Activated naive CD4-positive, alpha-beta T cell treated with anti-CD3 and anti-CD28 coated beads, Interleukin-2, amount 50 U/mL, for 16 hours (primary cell): ENCODE measurements around the gene SMC2.
A peak's percentile ranks its signal among the peaks of the same experiment; 100 is the strongest.

Source experiments
- DNase-seq: peaks from one replicate; pipeline ENCODE4 v3.0.0-alpha.2; 2020

Gene SMC2

GRCh38 chr9:104093647-104094533 is at the start of gene SMC2:
TSS of gene SMC2 (plus strand) at chr9:104094309. CDS start at chr9:104095385, 1,076 bp downstream.
- peak; percentile 95 for DNase-seq

- DNase-seq = no peak
Measured at GRCh38 chr9:104068546-104068945, 25.6 kb upstream of the SMC2 start.

GRCh38 chr9:104069288-104069687 is 24.8 kb upstream of the SMC2 start:
- DNase-seq = no peak

GRCh38 chr9:104071589-104071988 is 22.5 kb upstream of the SMC2 start:
- no peak for DNase-seq

- DNase-seq = no peak
Measured at GRCh38 chr9:104073098-104073769, 20.9 kb upstream of the SMC2 start.

GRCh38 chr9:104073770-104074133 is 20.4 kb upstream of the SMC2 start:
- DNase-seq = no peak

GRCh38 chr9:104074876-104075275 is 19.2 kb upstream of the SMC2 start:
- DNase-seq = no peak

- no peak for DNase-seq
Measured at GRCh38 chr9:104075801-104076753, 18.0 kb upstream of the SMC2 start.

- DNase-seq = no peak
Measured at GRCh38 chr9:104078596-104078995, 15.5 kb upstream of the SMC2 start.

- DNase-seq = no peak
Measured at GRCh38 chr9:104080983-104081382, 13.1 kb upstream of the SMC2 start.

GRCh38 chr9:104082168-104082567 is 11.9 kb upstream of the SMC2 start:
- DNase-seq = no peak

- no peak for DNase-seq
Measured at GRCh38 chr9:104085525-104085924, 8.6 kb upstream of the SMC2 start.

GRCh38 chr9:104087894-104088293 is 6.2 kb upstream of the SMC2 start:
- no peak for DNase-seq

GRCh38 chr9:104088416-104088815 is 5.7 kb upstream of the SMC2 start:
- DNase-seq = no peak

- no peak for DNase-seq
Measured at GRCh38 chr9:104090578-104090977, 3.5 kb upstream of the SMC2 start.

GRCh38 chr9:104091116-104091515 is 3.0 kb upstream of the SMC2 start:
- no peak for DNase-seq

- DNase-seq = no peak
Measured at GRCh38 chr9:104091708-104092107, 2.4 kb upstream of the SMC2 start.

GRCh38 chr9:104092192-104092591 is 1.9 kb upstream of the SMC2 start:
- DNase-seq = no peak

- DNase-seq = no peak
Measured at GRCh38 chr9:104092875-104093600, 1.1 kb upstream of the SMC2 start.

- DNase-seq = no peak
Measured at GRCh38 chr9:104094534-104095015, 466 bp downstream of the SMC2 start.

- DNase-seq = no peak
Measured at GRCh38 chr9:104099630-104100029, 5.5 kb downstream of the SMC2 start.

GRCh38 chr9:104104360-104104759 is 10.3 kb downstream of the SMC2 start:
- no peak for DNase-seq
